Dedifferentiated amniotic fluid mesenchymal stem cell (primary cell): ENCODE results near the gene SMC1A.

Experiments used
- DNase-seq: peaks from one replicate; pipeline ENCODE4 v3.0.0-alpha.2; 2016; ENCODE audit errors: extremely low spot score

The SMC1A gene

DNA sequence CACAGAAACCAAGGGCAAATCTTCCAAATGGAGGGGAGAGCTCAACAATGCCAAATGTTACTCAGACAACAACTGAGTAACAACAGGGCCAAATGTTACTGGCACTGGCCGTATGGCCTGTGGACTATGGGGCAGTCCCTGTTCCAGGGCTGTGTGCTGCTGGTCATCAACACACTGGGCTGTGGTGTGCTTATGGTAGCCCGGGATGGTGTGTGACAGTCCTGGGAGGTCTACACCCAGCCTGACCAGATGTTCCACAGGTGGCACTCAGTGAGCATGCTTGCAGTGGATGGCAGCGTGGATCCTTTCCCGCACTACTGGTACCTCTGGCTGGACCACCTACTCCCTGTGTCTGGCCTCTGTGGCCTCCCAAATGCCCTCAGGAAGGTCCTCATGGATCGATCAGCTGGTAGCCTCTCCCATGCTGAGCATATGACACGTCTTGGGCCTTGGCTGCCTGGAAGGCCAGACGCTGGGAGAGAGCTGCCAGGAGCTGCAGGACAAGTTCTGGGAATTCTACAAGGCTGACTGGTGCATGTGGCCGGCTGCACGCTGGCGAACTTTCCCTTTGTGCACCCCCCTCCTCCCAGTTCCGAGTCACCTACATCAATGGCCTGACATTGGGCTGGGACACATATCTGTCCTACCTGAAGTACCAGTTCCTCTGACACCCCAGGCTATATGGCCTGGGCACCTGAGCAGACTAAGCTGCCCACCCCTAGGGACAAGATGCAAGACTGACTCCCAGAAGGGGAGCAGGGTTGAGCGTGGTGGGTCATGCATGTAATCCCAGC, 81.4 kb downstream of the SMC1A start:
- DNase-seq: no peak

DNA sequence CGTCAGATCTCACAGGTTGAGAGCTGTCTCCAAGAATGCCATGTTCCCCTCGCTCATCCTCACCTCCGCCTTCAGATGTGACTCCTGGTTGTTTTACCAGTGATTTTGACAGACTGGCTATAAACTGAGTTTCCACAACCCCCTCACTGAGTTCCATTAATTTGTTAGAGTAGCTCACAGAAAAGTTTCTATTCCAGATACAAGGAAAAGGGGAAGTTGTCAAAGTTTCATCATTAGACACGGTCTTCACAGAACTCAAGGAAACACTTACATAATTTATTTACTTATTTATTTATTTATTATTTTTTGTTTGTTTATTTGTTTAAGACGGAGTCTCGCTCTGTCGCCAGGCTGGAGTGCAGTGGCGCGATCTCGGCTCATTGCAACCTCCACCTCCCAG, 85.4 kb downstream of the SMC1A start:
- no peak for DNase-seq

DNA sequence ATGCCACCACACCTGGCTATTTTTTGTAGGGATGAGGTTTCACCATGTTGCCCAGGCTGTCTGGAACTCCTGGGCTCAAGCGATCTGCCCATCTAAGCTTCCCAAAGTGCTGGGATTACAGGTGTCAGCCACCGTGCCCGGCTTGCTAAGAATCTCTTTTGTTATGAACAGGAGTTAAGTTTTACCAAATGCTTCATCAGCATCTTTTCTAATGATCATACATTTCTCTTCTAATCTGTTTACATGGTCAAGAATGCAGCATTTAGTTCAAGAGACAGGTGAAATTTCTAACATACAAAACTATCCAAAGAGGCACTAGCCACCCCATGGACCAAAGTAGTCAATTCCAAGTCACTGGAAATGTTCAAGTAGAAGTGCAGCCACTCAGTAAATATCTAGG, 88.6 kb downstream of the SMC1A start:
- no peak for DNase-seq

DNA sequence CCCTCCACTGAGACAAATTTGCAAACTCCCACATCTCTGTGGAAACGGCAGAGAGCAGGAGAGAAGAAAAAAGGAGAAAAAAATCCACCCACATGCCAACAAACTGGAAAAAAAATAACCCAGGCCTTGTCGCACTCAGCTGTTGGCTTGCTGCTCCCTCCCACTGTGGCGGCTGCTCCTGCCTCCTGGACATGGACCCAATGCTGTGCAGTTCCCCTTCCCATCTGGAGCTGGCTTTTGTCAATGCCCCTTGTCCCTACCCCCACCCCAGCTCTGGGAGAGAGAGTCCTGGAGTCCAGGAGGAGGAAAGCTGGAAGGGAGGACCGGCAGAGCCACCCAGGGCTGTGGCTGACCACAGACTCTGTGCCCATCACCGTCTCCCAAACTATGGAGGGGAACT, 90.2 kb downstream of the SMC1A start:
- no peak for DNase-seq

DNA sequence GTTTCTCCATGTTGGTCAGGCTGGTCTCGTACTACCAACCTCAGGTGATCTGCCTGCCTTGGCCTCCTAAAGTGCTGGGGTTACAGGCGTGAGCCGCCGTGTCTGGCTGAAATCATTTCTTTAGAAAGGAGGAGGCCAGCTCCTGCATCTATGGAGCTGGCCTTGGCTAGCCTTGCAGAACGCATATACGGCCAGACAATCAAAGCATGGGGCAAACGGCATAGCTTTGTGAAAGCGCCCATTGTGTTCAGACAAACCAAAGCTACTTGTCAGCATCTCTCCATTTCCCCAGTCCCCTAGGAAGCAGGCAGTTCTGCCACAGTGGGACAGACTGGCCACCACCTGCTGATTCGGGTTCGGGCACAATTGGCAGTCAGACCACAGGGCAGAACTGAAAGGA, 92.1 kb downstream of the SMC1A start:
- DNase-seq: no peak

DNA sequence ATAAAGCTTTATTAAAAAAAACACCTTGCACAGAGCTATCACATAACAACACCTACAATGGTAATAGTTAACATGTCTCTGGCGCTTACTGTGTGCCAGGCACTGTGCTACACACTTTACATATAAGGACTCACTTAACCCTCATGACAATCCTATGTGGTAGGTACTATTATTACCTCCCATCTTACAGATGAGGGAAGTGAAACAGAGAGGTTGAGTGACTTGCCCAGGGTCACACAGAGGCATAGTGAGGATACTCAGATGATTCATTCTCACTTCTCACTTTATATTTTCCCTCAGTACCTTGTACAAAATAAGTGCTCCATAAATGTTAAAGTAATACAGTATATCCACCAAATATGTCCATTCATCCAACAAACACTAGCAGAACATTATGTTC, 97.7 kb downstream of the SMC1A start:
- DNase-seq: no peak
